DMS114 treated with DMSO at 0.1 percent for 48 hours (cell line): ENCODE measurements around the gene BAD.
A peak's percentile ranks its signal among the peaks of the same experiment; 100 is the strongest.
"Not testable (repeated sequence)": the region's sequence is repeated elsewhere in the genome, so short reads cannot be mapped to it uniquely, and the experiment has no call there.

Experiments
- DNase-seq: peaks from one replicate; lab custom pipeline; 2025; ENCODE audit not compliant: unreplicated experiment; lab: John Stamatoyannopoulos, UW

BAD gene

GRCh38 chr11:64246871-64247728 is 37.4 kb downstream of the BAD start, which contains the start of gene PPP1R14B:
PPP1R14B (minus strand) TSS chr11:64246943; CDS start chr11:64246673, 270 bp downstream.
- DNase-seq = peak; percentile 71

- not testable (repeated sequence) for DNase-seq
Measured at GRCh38 chr11:64246621-64246870, 37.9 kb downstream of the BAD start.

GRCh38 chr11:64245797-64246620 is 38.5 kb downstream of the BAD start:
- DNase-seq = no peak

GRCh38 chr11:64245401-64245796 is 39.1 kb downstream of the BAD start:
- DNase-seq = no peak

- no peak for DNase-seq
Measured at GRCh38 chr11:64244966-64245365, 39.5 kb downstream of the BAD start.

GRCh38 chr11:64244107-64244506 is 40.4 kb downstream of the BAD start:
- DNase-seq = no peak

- no peak for DNase-seq
Measured at GRCh38 chr11:64243236-64243854, 41.1 kb downstream of the BAD start.

GRCh38 chr11:64241491-64242374 is 42.7 kb downstream of the BAD start:
- peak; percentile 27 for DNase-seq

- DNase-seq = peak; percentile 97
Measured at GRCh38 chr11:64241241-64241490, 43.3 kb downstream of the BAD start.

GRCh38 chr11:64240435-64241240 is 43.8 kb downstream of the BAD start, which contains the start of gene FKBP2:
FKBP2 (plus strand) TSS chr11:64241095; CDS start chr11:64242388, 1,293 bp downstream.
- DNase-seq = peak; percentile 89

GRCh38 chr11:64239662-64240434 is 44.6 kb downstream of the BAD start:
- DNase-seq = no peak

- DNase-seq = no peak
Measured at GRCh38 chr11:64238999-64239398, 45.5 kb downstream of the BAD start.

GRCh38 chr11:64238076-64238475 is 46.4 kb downstream of the BAD start:
- DNase-seq = no peak

- DNase-seq = no peak
Measured at GRCh38 chr11:64237484-64237951, 46.9 kb downstream of the BAD start.

GRCh38 chr11:64235437-64236161 is 48.9 kb downstream of the BAD start:
- no peak for DNase-seq

GRCh38 chr11:64234647-64235379 is 49.7 kb downstream of the BAD start:
- DNase-seq = no peak

GRCh38 chr11:64233913-64234586 is 50.4 kb downstream of the BAD start, which contains the start of gene VEGFB:
VEGFB (plus strand) TSS chr11:64234584; CDS start chr11:64234834, 250 bp downstream.
- no peak for DNase-seq
